Prostate gland (tissue), 2 donors: ENCODE results near the gene ARMCX2. TPM values are rescaled to one million over a fixed set of nuclear protein-coding genes. Genes with fewer than 3 reads are reported as not detected.

ENCODE experiments used
- DNase-seq: peaks from one replicate; pipeline ENCODE4 v3.0.0-alpha.2; 2019; ENCODE audit warnings: low spot score
- H3K27ac ChIP-seq, 2 donors: fragments of 200-600 bp; sonication (generic); 2 replicates each; pipeline ENCODE4 v1.5.1; 2017 to 2019
- H3K27me3 ChIP-seq: fragments of 200-600 bp; sonication (generic); replicated peaks from 2 replicates; pipeline ENCODE4 v1.5.1; 2019; ENCODE audit not compliant: insufficient read depth
- H3K36me3 ChIP-seq, 2 donors: fragments of 200-600 bp; sonication (generic); 1 replicate in 1 of 2; 2 replicates in 1 of 2; pipeline versions ENCODE4 v1.5.1 to v1.8.1; 2017 to 2019
- H3K4me1 ChIP-seq: fragments of 200-600 bp; sonication (generic); replicated peaks from 2 replicates; pipeline ENCODE4 v1.5.1; 2019
- H3K4me3 ChIP-seq, 2 donors: fragments of 200-600 bp; sonication (generic); 2 replicates each; pipeline ENCODE4 v1.5.1; 2017 to 2019
- H3K9me3 ChIP-seq: fragments of 200-600 bp; sonication (generic); 2 replicates; pipeline ENCODE4 v1.5.1; 2017
- POLR2A ChIP-seq: fragments of 450-650 bp; IDR thresholded peaks from one replicate; pipeline ENCODE4 v1.6.1; 2016; ENCODE audit warnings: antibody characterized with exemption, mild to moderate bottlenecking
- POLR2AphosphoS5 ChIP-seq: sonication (generic); formaldehyde crosslinking; IDR thresholded peaks from one replicate; pipeline ENCODE4 v1.6.1; 2017; ENCODE audit warnings: antibody characterized with exemption
- WGBS: methylation state at CpG from one replicate; pipeline ENCODE4 v1.1.5; 2018; 5-methylcytosine and 5-hydroxymethylcytosine counted together
- intact Hi-C: fragments of 100-400 bp; cut with DNase I; formaldehyde crosslinking; loops from one replicate; pipeline ENCODE4 v1.14.2; 2022
- small RNA-seq, 2 donors: library from RNA; depleted of rRNA; stranded (forward); fragments of <200 nt; gene quantifications; one replicate each; pipeline ENCODE3, GENCODE V24; 2016
- total RNA-seq, 2 donors: library from RNA; depleted of rRNA; stranded (reverse); fragments of >200 nt; gene quantifications; one replicate each; pipeline ENCODE4 v1.1.0, GENCODE V29; 2016
- TF ChIP-seq, protein P1 (sequence below), 4 experiments: fragments of 200-600 bp in 2 of 4; fragments of 450-650 bp in 2 of 4; sonication (generic) in 2 of 4; IDR thresholded peaks; 1 replicate in 3 of 4; 2 replicates in 1 of 4; pipeline ENCODE4 v1.5.1; 2016 to 2019; ENCODE audit warnings: antibody characterized with exemption in 4 of 4, mild to moderate bottlenecking in 2 of 4, moderate library complexity in 2 of 4

Gene ARMCX2
- total RNA-seq, 2 donors from 2014 or later, result 26.4 to 58.6 TPM

DNA sequence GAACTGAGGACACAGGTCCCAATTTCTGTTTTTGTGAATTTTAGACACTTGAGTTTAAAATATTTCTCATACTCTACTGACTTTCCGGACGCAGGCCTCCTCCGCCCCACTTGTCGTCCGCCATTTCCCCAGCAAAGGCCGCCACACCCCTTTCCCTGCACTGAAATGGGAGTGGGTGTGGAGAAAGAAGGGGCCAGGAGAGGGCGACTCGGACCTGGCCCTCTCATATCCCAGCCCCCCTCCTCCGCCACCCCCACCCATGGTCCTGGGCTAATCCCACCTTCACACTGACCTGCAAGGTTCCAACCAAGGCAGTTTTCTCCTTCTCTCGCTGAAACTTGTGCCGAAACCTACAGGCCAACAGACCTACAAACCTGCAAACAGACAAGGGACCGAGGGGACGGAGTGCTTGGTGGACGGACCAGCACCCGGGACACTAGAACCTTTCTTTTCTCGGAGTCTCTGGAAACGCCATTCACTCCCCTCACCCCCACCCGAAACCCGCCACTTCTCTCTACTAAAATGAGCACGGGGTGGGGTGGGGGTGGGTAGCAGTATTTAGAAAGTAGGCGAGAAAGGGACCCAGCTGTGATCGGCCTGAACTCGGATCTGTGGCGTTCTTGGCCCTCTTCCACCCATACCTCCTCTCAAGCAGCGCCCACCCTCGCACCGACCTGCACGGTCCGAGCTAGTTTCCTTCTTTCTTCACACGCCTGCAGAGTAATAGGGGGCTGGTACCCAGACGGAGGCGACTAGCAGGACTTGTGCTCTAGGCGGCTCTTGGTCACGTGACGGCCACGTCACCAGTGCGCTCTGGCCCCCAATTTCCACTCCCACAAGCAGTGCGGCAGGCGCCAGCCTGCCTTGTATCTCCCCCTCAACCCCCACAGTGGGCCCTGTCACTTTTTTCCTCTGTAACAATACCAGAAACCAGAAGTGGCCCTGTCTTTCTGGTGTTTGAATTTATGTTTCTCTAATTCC, 42.1 kb downstream of the ARMCX2 start, which contains the start of gene ARMCX6:
Gene ARMCX6 (minus strand): TSS at position 790 of the 981 bp plus-strand sequence. CDS start 1,380 bp downstream, outside the sequence.
- TF ChIP-seq POLR2A (peak; percentile 56), POLR2AphosphoS5 (peak; percentile 47)
- TF ChIP-seq, protein P1, sequence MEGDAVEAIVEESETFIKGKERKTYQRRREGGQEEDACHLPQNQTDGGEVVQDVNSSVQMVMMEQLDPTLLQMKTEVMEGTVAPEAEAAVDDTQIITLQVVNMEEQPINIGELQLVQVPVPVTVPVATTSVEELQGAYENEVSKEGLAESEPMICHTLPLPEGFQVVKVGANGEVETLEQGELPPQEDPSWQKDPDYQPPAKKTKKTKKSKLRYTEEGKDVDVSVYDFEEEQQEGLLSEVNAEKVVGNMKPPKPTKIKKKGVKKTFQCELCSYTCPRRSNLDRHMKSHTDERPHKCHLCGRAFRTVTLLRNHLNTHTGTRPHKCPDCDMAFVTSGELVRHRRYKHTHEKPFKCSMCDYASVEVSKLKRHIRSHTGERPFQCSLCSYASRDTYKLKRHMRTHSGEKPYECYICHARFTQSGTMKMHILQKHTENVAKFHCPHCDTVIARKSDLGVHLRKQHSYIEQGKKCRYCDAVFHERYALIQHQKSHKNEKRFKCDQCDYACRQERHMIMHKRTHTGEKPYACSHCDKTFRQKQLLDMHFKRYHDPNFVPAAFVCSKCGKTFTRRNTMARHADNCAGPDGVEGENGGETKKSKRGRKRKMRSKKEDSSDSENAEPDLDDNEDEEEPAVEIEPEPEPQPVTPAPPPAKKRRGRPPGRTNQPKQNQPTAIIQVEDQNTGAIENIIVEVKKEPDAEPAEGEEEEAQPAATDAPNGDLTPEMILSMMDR (IDR thresholded peaks at IDR 0.05), result peak; percentile 15 to 36 (median 18)

DNA sequence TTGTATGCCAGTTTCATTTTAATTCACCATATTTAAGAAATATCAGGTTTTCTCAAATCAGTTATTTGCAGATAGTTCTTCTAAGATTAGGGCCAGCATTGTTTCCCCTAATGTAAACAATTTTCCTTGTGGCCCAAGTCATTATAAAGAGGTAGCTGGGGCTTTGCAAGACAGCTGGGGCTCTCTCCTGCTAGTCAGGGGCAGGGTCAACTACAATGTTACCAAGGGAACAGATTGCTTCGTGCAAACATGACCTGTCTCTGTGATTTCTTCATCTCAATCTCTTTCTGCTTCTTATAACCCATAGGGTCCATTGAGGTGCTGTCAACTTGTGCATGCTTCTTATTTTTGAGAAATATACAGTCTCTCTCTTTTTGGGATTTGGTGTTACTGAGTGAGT, 53.9 kb downstream of the ARMCX2 start:
- H3K9me3 ChIP-seq, result no peaks in the 10 kb centered on the region
- H3K27me3 ChIP-seq, result no peaks in the 10 kb centered on the region
- intact Hi-C loops, result no loop called here
- no peaks in the 10 kb centered on the region for H3K4me1 ChIP-seq
- no peak overlapping the region for H3K4me3 ChIP-seq
- H3K36me3 ChIP-seq, result no peaks in the 10 kb centered on the region
- no peak overlapping the region for H3K27ac ChIP-seq
- no peak for DNase-seq
- WGBS, result 38% methylated on average over 1 of the region's 1 CpG
- TF ChIP-seq, protein P1 (IDR thresholded peaks at IDR 0.05), result no peak
- TF ChIP-seq POLR2A (no peak), POLR2AphosphoS5 (no peak)

More for the DNA sequence above, 42.1 kb downstream of the ARMCX2 start, which contains the start of gene ARMCX6:
- no peaks in the 10 kb centered on the region for H3K27me3 ChIP-seq
- H3K27ac ChIP-seq, result peak within 1 kb of the TSS; percentile 86 to 89
- no peaks in the 10 kb centered on the region for H3K36me3 ChIP-seq
- DNase-seq, result peak; percentile 60
- no peaks in the 10 kb centered on the region for H3K9me3 ChIP-seq
- intact Hi-C loops, result no loop called here
- H3K4me3 ChIP-seq, result peak within 1 kb of the TSS; percentile 47 to 56
- WGBS, result 2% methylated on average over 39 of the region's 39 CpGs
- no peaks in the 10 kb centered on the region for H3K4me1 ChIP-seq

Small RNA genes lying within 50 kb of the gene (small RNA-seq; reads per million reads assigned to genes)
- 0 reads per million in 2 donors for gene RNU6-30P
- gene RNU6-587P, result 0 reads per million in 2 donors

Other genes starting within 250 kb of the ARMCX2 start
- gene ARMCX4, start 174.4 kb downstream of the ARMCX2 start, total RNA-seq, result 10 to 100 TPM; 13.8 to 16.6 TPM
- gene ARMCX1, start 109.3 kb downstream of the ARMCX2 start, total RNA-seq, result 10 to 100 TPM; 23.5 to 41.3 TPM
- gene ARMCX6, start 41.9 kb downstream of the ARMCX2 start, total RNA-seq, result 10 to 100 TPM; 27.3 to 33.1 TPM
- gene ARMCX3, start 36.7 kb downstream of the ARMCX2 start, total RNA-seq, result 10 to 100 TPM; 59.6 to 69.4 TPM